OCI-LY3 (cell line): ENCODE data around the gene ENDOU.

Experiments used
- EZH2phosphoT487 ChIP-seq: fragments of 200-600 bp; shearing (Covaris generic); IDR thresholded peaks from 2 replicates; pipeline ENCODE4 v1.6.1; 2018; ENCODE audit warnings: antibody characterized with exemption, mixed run types, low read depth
- TF ChIP-seq, protein P1 (sequence below): fragments of 200-600, 300-600 bp; sonication (generic); IDR thresholded peaks from 2 replicates; pipeline ENCODE4 v1.5.1; 2014; ENCODE audit warnings: antibody characterized with exemption, low read length, low read depth

DNA sequence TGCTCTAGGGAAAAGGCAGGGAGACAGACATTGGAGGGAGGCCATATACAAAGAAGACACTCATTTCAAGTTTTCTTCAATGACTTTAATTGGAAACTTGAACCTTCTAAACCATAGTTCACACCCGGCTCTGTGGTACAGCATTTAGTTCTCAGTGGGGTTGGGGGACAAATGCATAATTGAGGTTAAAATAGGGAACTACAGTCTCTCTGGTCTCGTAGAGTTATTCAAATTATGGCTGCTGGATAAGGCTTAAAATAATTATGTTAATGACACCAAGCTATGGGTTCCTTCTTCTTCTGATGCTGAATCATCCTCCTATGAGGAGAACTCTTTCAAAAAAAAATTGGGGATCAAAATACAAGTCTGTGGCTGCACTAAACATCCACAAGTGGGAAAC is 15.6 kb downstream of the ENDOU start:
- TF ChIP-seq, protein P1, sequence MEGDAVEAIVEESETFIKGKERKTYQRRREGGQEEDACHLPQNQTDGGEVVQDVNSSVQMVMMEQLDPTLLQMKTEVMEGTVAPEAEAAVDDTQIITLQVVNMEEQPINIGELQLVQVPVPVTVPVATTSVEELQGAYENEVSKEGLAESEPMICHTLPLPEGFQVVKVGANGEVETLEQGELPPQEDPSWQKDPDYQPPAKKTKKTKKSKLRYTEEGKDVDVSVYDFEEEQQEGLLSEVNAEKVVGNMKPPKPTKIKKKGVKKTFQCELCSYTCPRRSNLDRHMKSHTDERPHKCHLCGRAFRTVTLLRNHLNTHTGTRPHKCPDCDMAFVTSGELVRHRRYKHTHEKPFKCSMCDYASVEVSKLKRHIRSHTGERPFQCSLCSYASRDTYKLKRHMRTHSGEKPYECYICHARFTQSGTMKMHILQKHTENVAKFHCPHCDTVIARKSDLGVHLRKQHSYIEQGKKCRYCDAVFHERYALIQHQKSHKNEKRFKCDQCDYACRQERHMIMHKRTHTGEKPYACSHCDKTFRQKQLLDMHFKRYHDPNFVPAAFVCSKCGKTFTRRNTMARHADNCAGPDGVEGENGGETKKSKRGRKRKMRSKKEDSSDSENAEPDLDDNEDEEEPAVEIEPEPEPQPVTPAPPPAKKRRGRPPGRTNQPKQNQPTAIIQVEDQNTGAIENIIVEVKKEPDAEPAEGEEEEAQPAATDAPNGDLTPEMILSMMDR, result no peak
- TF ChIP-seq EZH2phosphoT487, result no peak
